ENCODE measurements around the gene TRPM4. TPM values are rescaled to one million over a fixed set of nuclear protein-coding genes. Genes with fewer than 3 reads are reported as not detected.

TRPM4 gene
- total and polyA plus RNA-seq, 2 of the 8 experiments (the other 6 are each of a cell fraction or from before 2014, with no cell fraction given), result 11.3 to 13.3 TPM

DNA sequence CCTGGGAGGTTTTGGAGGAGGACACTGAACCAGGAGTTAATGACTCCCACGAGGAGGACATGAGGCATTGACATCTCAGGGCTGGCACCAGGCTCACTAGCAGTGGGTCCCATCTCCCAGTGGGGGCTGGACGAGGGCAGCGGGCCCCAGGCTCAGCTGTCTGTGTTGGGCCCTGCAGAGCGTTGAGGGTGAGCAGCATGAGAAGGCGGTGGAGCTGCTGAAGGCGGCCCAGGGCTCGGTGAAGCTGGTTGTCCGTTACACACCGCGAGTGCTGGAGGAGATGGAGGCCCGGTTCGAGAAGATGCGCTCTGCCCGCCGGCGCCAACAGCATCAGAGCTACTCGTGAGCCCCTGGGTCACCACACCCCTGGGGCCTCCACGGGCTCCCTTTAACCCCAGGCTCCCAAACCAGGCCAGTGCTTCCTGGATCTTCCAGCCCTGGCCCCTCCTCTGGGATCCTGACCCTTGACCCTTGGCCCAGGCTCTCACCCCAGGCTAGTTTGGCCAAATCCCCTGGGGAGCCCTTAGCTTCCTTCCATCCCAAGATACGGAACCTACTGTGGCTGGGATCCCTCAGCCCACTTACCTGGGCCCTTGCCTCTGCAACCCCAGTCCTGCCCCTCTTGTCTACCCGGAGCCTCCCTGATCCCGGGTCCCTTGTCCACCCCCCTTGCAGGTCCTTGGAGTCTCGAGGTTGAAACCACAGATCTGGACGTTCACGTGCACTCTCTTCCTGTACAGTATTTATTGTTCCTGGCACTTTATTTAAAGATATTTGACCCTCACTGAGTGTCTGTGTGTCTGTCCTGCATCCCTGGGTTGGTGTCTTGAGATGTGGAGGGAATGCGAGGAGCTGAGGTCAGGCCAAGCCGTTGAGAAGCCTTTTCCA, 39.7 kb upstream of the TRPM4 start:
- no peak overlapping the region for H2BK20ac ChIP-seq (ENCODE audit: low read length)
- peak overlapping the region; percentile 88; the same call in 1 of the 2 replicates for H2BK15ac ChIP-seq (ENCODE audit: low read length)
- peaks cover 0 to 9% of the 10 kb centered on the region in 2 experiments for H4K20me1 ChIP-seq (replicated peaks in 1 of 2; ENCODE audit: control insufficient read depth in 1 of 2, insufficient read depth in 2 of 2, low read length in 2 of 2)
- POLR2A ChIA-PET (ENCODE audit: partially characterized antibody), result interaction anchor here (0.9 to 2.1 kb wide), 8 partner anchors 10 to 52 kb away, joined by 3 to 9 read pairs (median 4); no protein-coding TSS in a partner anchor
- 87% methylated on average over 26 of the region's 26 CpGs; no CpG with 5 or more reads in 1 of the 2 experiments for WGBS, 2 experiments (ENCODE audit: extremely low coverage in 1 of 2, insufficient coverage in 1 of 2, insufficient read length in 1 of 2, insufficient replicate concordance in 2 of 2, low coverage in 1 of 2, low lambda C conversion rate in 2 of 2, missing lambda C conversion rate in 1 of 2)
- H3K36me3 ChIP-seq (ENCODE audit: control insufficient read depth in 2 of 4, insufficient read depth in 4 of 4, low read length in 3 of 4), result no peaks in the 10 kb centered on the region
- H2AK5ac ChIP-seq (ENCODE audit: low read depth, low read length), result peak overlapping the region; percentile 75; the same call in 1 of the 2 replicates
- no peak for FAIRE-seq
- H4K91ac ChIP-seq (replicated peaks; ENCODE audit: insufficient read length, low read length), result peak overlapping the region; percentile 65
- peak overlapping the region; percentile 67 to 86 for H3K4me2 ChIP-seq (ENCODE audit: insufficient read depth in 1 of 2, low read depth in 2 of 2, low read length in 2 of 2)
- H3K23me2 ChIP-seq (ENCODE audit: low read depth, low read length), result peaks cover 22% of the 10 kb centered on the region
- H3K9me3 ChIP-seq (ENCODE audit: insufficient read depth in 2 of 2, low read depth in 1 of 2, low read length in 1 of 2), result no peaks in the 10 kb centered on the region
- H3K79me1 ChIP-seq (ENCODE audit: low read depth, low read length), result peaks cover 2% of the 10 kb centered on the region; the same call in 1 of the 2 replicates
- no peak overlapping the region for H2AFZ ChIP-seq (ENCODE audit: low read length)
- peak overlapping the region; percentile 64 to 86 (median 78) for H3K4me3 ChIP-seq (ENCODE audit: extremely low read depth in 1 of 4, insufficient read depth in 2 of 4, low read depth in 3 of 4, low read length in 4 of 4)
- H3K27ac ChIP-seq (ENCODE audit: low read depth, low read length), result no peak overlapping the region
- H3K4me1 ChIP-seq (replicated peaks in 1 of 4; ENCODE audit: control insufficient read depth in 3 of 4, insufficient read depth in 4 of 4, low read length in 3 of 4), result peaks cover 0 to 6% (median 4%) of the 10 kb centered on the region in 4 experiments; a peak in 4 of 7 replicates
- no peaks in the 10 kb centered on the region for H3K79me2 ChIP-seq (ENCODE audit: control insufficient read depth in 1 of 2, insufficient read depth in 2 of 2, low read length in 2 of 2)
- peak overlapping the region; percentile 78; the same call in 1 of the 2 replicates for H2BK5ac ChIP-seq (ENCODE audit: low read depth, low read length)
- no peak for DNase-seq (ENCODE audit: low read depth in 1 of 2, low spot score in 2 of 2)
- no peak overlapping the region for H2BK12ac ChIP-seq (ENCODE audit: low read depth, low read length)
- peak overlapping the region; percentile 94; the same call in 1 of the 2 replicates for H4K8ac ChIP-seq (ENCODE audit: extremely low read depth, insufficient read depth, low read length)
- H3K9ac ChIP-seq (replicated peaks in 1 of 4; ENCODE audit: extremely low read depth in 1 of 4, low read depth in 3 of 4, low read length in 3 of 4), result peak overlapping the region in 1 of 4 experiments; percentile 4; a peak in 2 of 7 replicates
- H2BK120ac ChIP-seq (replicated peaks; ENCODE audit: low read depth, low read length), result no peak overlapping the region
- peak overlapping the region; percentile 53 for H3K56ac ChIP-seq (replicated peaks; ENCODE audit: insufficient read length, low read depth, low read length)
- peak overlapping the region; percentile 54 for H4K5ac ChIP-seq (ENCODE audit: insufficient read length, low read depth, low read length)
- H3K23ac ChIP-seq (ENCODE audit: insufficient read length), result no peak overlapping the region
- no peak overlapping the region for H3K14ac ChIP-seq (ENCODE audit: insufficient read length)
- H3K18ac ChIP-seq (ENCODE audit: extremely low read depth, low read length), result peak overlapping the region; percentile 19; the same call in 1 of the 2 replicates
- CTCF ChIA-PET (ENCODE audit: partially characterized antibody), result interaction anchor here (0.6 to 2.7 kb wide), 8 partner anchors 11 to 108 kb away, joined by 3 to 16 read pairs (median 3); no protein-coding TSS in a partner anchor
- peak overlapping the region; percentile 85 for H3K4ac ChIP-seq (replicated peaks; ENCODE audit: insufficient read length, low read depth, low read length)
- H3K27me3 ChIP-seq (replicated peaks in 1 of 4; ENCODE audit: control insufficient read depth in 3 of 4, extremely low read depth in 1 of 4, insufficient read depth in 3 of 4, low read length in 3 of 4), result peaks cover 8 to 19% (median 17%) of the 10 kb centered on the region in 4 experiments
- TF ChIP-seq EGR1 (IDR thresholded peaks at IDR 0.05; ENCODE audit: borderline replicate concordance, low read depth, low read length), result no peak
- TF ChIP-seq, protein P1, sequence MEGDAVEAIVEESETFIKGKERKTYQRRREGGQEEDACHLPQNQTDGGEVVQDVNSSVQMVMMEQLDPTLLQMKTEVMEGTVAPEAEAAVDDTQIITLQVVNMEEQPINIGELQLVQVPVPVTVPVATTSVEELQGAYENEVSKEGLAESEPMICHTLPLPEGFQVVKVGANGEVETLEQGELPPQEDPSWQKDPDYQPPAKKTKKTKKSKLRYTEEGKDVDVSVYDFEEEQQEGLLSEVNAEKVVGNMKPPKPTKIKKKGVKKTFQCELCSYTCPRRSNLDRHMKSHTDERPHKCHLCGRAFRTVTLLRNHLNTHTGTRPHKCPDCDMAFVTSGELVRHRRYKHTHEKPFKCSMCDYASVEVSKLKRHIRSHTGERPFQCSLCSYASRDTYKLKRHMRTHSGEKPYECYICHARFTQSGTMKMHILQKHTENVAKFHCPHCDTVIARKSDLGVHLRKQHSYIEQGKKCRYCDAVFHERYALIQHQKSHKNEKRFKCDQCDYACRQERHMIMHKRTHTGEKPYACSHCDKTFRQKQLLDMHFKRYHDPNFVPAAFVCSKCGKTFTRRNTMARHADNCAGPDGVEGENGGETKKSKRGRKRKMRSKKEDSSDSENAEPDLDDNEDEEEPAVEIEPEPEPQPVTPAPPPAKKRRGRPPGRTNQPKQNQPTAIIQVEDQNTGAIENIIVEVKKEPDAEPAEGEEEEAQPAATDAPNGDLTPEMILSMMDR (IDR thresholded peaks at IDR 0.05; ENCODE audit: control extremely low read depth in 1 of 3, insufficient read depth in 1 of 3, low read depth in 1 of 3, low read length in 3 of 3), result no peak
- TF ChIP-seq TBP (IDR thresholded peaks at IDR 0.05; ENCODE audit: low read depth, low read length), result no peak
- TF ChIP-seq RBBP5 (IDR thresholded peaks at IDR 0.05; ENCODE audit: borderline replicate concordance, low read depth, low read length), result no peak
- TF ChIP-seq EZH2 (IDR thresholded peaks at IDR 0.05; ENCODE audit: low read depth, low read length, severe bottlenecking), result no peak
- no peak for TF ChIP-seq BCL11A (IDR thresholded peaks at IDR 0.05; ENCODE audit: low read depth in 2 of 2, low read length in 2 of 2)
